Measurements from ENCODE around the gene ATXN2. TPM values are rescaled to one million over a fixed set of nuclear protein-coding genes. Genes with fewer than 3 reads are reported as not detected.
"Not testable (repeated sequence)": the region's sequence is repeated elsewhere in the genome, so short reads cannot be mapped to it uniquely, and the experiment has no call there.

The ATXN2 gene
- total RNA-seq, 2 donors from 2014 or later, result 57.8 to 64.4 TPM

DNA sequence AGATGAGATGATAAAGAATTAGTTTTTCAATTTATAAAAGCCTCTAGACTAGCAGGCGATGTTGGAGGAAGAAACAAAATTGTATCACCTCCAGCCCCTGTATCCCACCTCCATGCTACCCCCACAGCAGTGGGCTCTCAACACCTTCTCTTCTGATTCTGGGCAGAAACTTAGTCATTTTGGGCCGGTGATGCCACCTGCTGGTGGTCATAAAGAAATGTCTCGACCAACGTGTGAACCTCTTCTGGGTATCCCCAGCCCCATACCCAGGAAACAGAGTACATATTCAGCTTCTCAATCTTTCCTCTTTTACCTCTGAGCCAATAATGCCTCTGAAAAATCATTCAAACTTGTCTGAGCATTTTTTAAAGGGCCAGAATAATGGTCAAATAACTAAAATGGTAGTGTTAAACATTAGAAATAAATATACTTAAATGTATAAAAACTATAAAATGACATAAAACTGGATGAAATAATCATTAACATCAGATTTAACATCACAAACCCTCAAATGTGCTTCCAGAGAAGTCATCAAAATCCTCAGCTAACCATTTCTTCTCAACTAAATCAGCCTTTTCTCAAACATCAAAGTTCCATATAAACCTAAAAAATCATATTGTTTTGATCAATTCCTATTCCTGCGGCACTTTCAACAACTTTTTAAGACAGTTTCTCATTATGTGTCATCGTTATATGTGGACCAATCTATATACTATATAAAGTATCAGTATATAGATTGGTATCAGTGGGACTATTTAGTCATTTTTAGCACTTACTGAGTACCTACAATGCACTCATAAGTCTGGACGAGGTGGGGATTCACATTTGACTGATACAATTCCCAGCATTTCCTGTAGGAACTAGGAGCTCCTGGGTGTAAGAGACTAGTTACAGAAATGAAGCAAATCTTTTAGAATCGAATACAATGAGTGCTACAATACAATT is 69.4 kb downstream of the ATXN2 start:
- intact Hi-C loops (cut with DNase I), result no loop called here
- no peak for DNase-seq (ENCODE audit: low spot score)

- intact Hi-C loops (cut with DNase I), result no loop called here
Observed at GRCh38 chr12:111523587-111524167, 75.4 kb downstream of the ATXN2 start.

DNA sequence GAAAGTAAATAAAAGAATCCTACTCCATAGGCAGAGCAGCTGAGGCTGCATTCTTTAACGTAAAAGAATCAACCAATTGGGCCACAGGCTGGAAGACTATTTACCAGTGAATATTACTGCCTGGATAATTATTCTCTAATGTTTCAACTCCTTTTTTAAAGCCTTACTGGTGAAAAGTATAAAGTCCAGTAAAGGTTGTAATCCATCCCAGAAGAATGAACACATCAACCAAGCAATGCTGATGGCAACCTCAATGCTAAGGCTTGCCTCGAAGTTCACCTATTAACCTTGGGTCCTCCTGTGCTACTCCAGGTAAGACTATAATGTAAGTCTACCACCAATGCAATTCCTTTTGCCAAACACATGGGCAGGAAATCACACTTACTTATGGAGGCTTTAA is 77.3 kb downstream of the ATXN2 start:
- no peak for DNase-seq (ENCODE audit: low spot score)

More at GRCh38 chr12:111523587-111524167, 75.4 kb downstream of the ATXN2 start:
- no peak for DNase-seq (ENCODE audit: low spot score)

DNA sequence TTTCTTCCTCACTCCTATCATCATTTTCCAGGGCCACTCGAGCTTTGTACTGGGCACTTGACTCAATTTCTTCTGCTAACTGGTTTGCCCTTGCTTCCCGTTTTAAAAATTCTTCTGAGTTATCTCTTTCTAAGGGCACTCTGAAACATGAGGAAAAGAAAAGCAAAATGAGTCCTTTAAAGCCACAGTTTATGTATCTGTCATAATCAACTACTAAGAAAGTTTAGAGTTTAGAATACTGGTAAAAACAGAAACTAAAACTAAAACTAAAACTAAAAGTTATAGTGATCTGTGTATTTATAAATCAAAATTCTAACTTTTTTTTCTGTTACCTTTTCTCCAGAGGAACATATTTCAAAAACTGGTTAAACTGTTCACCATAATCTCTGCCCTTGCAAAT is 79.2 kb downstream of the ATXN2 start:
- no peak for DNase-seq (ENCODE audit: low spot score)
- intact Hi-C loops (cut with DNase I), result no loop called here

More for the DNA sequence above, 77.3 kb downstream of the ATXN2 start:
- intact Hi-C loops (cut with DNase I), result no loop called here

GRCh38 chr12:111519083-111519482 is 80.0 kb downstream of the ATXN2 start:
- intact Hi-C loops (cut with DNase I), result no loop called here

DNA sequence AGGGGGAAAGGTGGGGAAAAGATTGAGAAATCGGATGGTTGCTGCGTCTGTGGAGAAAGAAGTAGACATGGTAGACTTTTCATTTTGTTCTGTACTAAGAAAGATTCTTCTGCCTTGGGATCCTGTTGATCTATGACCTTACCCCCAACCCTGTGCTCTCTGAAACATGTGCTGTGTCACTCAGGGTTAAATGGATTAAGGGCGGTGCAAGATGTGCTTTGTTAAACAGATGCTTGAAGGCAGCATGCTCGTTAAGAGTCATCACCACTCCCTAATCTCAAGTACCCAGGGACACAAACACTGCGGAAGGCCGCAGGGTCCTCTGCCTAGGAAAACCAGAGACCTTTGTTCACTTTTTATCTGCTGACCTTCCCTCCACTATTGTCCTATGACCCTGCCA is 91.4 kb downstream of the ATXN2 start:
- DNase-seq (ENCODE audit: low spot score); intact Hi-C loops (cut with DNase I): not testable (repeated sequence)

More at GRCh38 chr12:111519083-111519482, 80.0 kb downstream of the ATXN2 start:
- DNase-seq (ENCODE audit: low spot score), result no peak

- intact Hi-C loops (cut with DNase I); DNase-seq (ENCODE audit: low spot score): not testable (repeated sequence)
Observed at GRCh38 chr12:111507258-111507657, 91.9 kb downstream of the ATXN2 start.

DNA sequence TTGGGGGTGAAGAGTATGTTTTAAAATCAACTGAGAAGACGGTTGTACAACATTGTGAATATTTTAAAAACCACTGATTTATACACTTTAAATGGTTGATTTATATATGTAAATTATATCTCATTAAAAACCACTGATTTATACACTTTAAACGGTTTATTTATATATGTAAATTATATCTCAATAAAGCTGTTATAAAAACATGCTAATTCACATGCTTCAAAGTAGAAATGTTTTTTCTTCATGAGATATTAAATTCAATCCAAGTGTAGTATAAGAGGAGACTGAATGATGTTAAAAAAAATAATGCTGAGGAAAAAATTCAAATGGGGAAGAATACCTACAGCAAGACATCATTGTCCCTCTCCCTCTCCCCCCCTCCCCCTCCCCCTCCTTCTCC is 92.9 kb downstream of the ATXN2 start:
- no peak for DNase-seq (ENCODE audit: low spot score)
- intact Hi-C loops (cut with DNase I), result no loop called here

DNA sequence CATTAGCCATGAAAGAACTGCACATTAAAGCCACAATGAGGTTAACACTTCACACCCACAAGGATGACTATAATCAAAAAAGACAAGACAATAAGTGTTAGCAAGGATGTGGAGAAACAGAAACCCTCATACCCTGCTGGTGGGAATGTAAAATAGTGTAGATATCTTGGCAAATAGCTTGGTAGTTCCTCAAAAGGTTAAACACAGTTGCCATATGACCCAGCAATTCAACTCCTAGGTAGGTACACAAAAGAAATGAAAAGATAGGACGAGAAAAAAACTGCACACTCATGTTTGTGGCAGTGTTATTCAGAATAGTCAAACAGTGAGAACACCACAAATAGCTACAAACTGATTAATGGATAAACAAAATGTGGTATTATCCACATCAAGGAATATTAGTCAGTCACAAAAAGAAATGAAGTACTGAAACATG is 93.5 kb downstream of the ATXN2 start:
- no peak for DNase-seq (ENCODE audit: low spot score)
- intact Hi-C loops (cut with DNase I), result no loop called here

DNA sequence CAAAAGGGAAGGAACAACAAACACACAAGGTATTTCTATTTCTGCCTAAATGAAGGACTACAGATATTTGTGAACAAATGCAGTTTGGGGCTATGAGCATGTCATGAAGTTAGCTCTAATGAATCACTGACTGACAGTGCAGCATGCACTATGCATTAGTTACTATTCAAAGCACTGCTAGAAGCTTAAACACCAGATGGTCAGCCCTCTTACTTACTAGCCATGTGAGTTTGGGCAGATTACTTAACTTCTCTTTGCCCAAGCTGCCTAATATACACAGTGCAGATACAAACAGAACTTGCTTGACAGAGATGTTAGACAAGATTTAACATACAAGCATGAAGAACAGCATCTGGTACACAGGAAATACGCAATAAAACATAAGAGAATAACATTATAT is 96.0 kb downstream of the ATXN2 start:
- intact Hi-C loops (cut with DNase I), result no loop called here
- DNase-seq (ENCODE audit: low spot score), result no peak

GRCh38 chr12:111494676-111495075 is 104.4 kb downstream of the ATXN2 start:
- DNase-seq (ENCODE audit: low spot score), result no peak
- intact Hi-C loops (cut with DNase I), result no loop called here

- DNase-seq (ENCODE audit: low spot score); intact Hi-C loops (cut with DNase I): not testable (repeated sequence)
Observed at GRCh38 chr12:111492979-111493378, 106.1 kb downstream of the ATXN2 start.

DNA sequence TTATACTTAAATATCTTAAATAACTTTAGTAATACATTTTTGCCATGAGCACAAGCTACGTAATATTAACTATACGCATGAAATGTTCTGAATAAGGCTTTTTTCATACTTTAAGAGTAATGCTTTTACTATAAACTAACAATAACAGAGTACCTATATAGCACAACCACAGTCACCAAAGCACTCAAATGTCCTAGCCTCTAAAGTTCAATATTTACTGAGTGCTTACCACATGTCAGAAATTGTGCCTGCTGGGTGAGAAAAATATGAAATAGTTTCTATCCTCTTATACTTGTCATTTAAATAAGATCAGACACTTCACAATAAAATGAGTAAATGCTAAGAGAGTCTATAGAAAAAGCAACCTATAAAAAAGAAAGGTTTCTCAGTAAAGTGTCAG is 110.3 kb downstream of the ATXN2 start:
- no peak for DNase-seq (ENCODE audit: low spot score)
- intact Hi-C loops (cut with DNase I), result no loop called here

GRCh38 chr12:111488271-111488670 is 110.8 kb downstream of the ATXN2 start:
- intact Hi-C loops (cut with DNase I), result no loop called here
- no peak for DNase-seq (ENCODE audit: low spot score)

DNA sequence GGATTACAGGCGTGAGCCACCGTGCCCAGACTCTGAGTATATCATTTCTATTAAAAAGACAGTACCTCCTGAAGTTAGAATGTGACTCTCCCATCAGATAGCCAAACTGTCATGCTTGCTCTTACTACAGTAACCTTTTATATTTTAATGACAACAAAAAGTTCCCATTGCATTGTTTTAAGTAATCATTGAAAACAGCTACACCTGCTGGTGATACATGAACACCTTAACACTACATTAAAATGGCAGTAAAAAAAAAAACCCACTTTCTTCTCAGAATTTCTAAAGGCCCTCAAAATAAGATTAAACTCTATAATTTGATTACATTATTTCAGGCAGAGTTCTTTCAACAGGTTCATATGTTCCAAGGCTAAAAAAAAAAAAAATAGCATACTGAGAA is 116.7 kb downstream of the ATXN2 start:
- intact Hi-C loops (cut with DNase I), result no loop called here

DNA sequence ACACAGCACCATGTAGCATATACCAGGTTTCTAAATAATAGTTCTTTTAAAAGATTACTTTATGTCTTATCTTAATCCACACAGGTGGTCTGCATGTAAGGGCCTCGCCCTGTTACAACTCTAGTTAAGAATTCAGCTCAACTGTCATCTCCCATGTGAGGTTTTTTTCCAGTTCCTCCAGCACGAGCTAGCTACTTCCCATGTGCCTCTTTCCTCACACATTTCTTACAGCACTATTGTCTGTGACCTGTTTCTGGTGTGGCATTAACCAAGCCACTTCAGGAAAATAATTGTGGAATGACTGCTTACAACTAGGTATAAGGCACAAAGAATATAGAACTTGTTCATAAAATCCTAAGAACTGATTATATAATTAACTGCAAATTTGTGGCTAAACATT is 127.9 kb downstream of the ATXN2 start:
- intact Hi-C loops (cut with DNase I), result no loop called here
- DNase-seq (ENCODE audit: low spot score), result no peak

More for the DNA sequence above, 116.7 kb downstream of the ATXN2 start:
- no peak for DNase-seq (ENCODE audit: low spot score)

- no peak for DNase-seq (ENCODE audit: low spot score)
- intact Hi-C loops (cut with DNase I), result no loop called here
Observed at GRCh38 chr12:111469401-111469800, 129.7 kb downstream of the ATXN2 start.

GRCh38 chr12:111467857-111468241 is 131.3 kb downstream of the ATXN2 start:
- no peak for DNase-seq (ENCODE audit: low spot score)
- intact Hi-C loops (cut with DNase I), result no loop called here

DNA sequence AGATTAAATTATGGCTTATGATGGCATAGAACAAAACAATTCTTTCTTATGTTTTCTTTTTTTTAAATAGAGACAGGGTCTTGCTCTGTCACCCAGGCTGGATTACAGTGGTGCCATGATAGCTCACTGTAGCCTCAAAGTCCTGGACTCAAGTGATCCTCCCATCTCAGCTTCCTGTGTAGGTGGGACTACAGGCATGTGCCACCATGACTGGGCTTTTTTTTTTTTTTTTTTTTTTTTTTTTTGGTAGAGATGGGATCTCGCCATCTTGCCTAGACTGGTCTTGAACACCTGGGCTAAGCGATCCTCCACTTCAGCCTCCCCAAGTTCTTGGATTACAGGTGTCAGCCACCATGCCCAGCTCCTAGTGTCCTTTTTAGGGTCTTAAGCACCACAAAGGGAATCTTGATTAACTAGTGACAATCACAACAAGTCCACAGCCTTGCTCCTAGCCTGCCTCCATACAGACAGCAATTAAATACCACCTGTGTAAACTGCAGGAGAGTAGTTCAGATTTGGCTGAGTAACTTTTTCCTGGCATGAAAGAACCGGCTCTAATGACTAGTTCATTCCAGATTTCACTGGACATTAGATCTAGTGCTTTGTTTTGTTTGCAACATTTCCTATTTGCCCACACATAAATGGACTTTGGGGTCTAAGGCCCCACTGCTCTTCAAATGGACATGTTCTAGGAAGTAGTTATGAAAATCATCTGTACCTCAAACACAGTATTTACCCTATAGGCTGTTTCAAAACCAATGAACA is 131.8 kb downstream of the ATXN2 start:
- no peak for DNase-seq (ENCODE audit: low spot score)
- intact Hi-C loops (cut with DNase I), result no loop called here

- no peak for DNase-seq (ENCODE audit: low spot score)
- intact Hi-C loops (cut with DNase I), result no loop called here
Observed at GRCh38 chr12:111462210-111462769, 136.8 kb downstream of the ATXN2 start.
